SU-DHL-6 (cell line): ENCODE measurements around the gene ZNF609.
"Not testable (repeated sequence)": the region's sequence is repeated elsewhere in the genome, so short reads cannot be mapped to it uniquely, and the experiment has no call there.

ENCODE experiments used
- H2AFZ ChIP-seq: fragments of 200-600 bp; sonication (generic); 2 replicates; pipeline ENCODE4 v1.6.1; 2014; ENCODE audit warnings: low read depth, mild to moderate bottlenecking, moderate library complexity, mixed read lengths, antibody characterized with exemption, low read length; ENCODE audit not compliant: severe bottlenecking
- H3F3A ChIP-seq: fragments of 200-600 bp; shearing (Covaris generic); 2 replicates; pipeline ENCODE4 v1.6.0; 2016; ENCODE audit warnings: antibody characterized with exemption, mild to moderate bottlenecking; ENCODE audit not compliant: insufficient read depth
- H3K27ac ChIP-seq: fragments of 200-600 bp; sonication (generic); 2 replicates; pipeline ENCODE4 v1.5.1; 2016; ENCODE audit warnings: low read depth, mild to moderate bottlenecking, low read length, moderate library complexity, mixed read lengths
- H3K27me3 ChIP-seq: fragments of 200-600 bp; sonication (generic), shearing (Covaris generic); 2 replicates; pipeline ENCODE4 v1.6.0; 2014; ENCODE audit warnings: mild to moderate bottlenecking, low read length
- H3K36me3 ChIP-seq: fragments of 200-600 bp; sonication (generic); 2 replicates; pipeline ENCODE4 v1.6.1; 2014; ENCODE audit warnings: mild to moderate bottlenecking, low read length, mixed read lengths
- H3K4me2 ChIP-seq: fragments of 300-600, 200-600 bp; shearing (Covaris generic), sonication (generic); 2 replicates; pipeline ENCODE4 v1.6.0; 2014; ENCODE audit warnings: low read length, low read depth, mild to moderate bottlenecking; ENCODE audit not compliant: poor library complexity, severe bottlenecking
- H3K4me3 ChIP-seq: fragments of 200-600 bp; sonication (generic); 2 replicates; pipeline ENCODE4 v1.5.1; 2014; ENCODE audit warnings: antibody characterized with exemption, low read length, mild to moderate bottlenecking, mixed read lengths; ENCODE audit not compliant: insufficient read depth, poor library complexity, severe bottlenecking
- H3K79me2 ChIP-seq: fragments of 200-600 bp; sonication (generic); 2 replicates; pipeline ENCODE4 v1.6.1; 2014; ENCODE audit warnings: mild to moderate bottlenecking, low read length, moderate library complexity; ENCODE audit not compliant: insufficient read depth
- H3K9ac ChIP-seq: fragments of 200-600 bp; sonication (generic); 2 replicates; pipeline ENCODE4 v1.7.0; 2014; ENCODE audit warnings: mild to moderate bottlenecking, low read length
- H3K9me2 ChIP-seq: fragments of 200-600 bp; sonication (generic); replicated peaks from 2 replicates; pipeline ENCODE4 v1.6.1; 2014; ENCODE audit warnings: low read length; ENCODE audit not compliant: insufficient read depth
- H3K9me3 ChIP-seq: fragments of 200-600 bp; sonication (generic); 2 replicates; pipeline ENCODE4 v1.6.1; 2014; ENCODE audit warnings: low read length, mixed read lengths; ENCODE audit not compliant: insufficient read depth
- H4K20me1 ChIP-seq: fragments of 200-600 bp; sonication (generic); 2 replicates; pipeline ENCODE4 v1.6.1; 2014; ENCODE audit warnings: low read depth, mild to moderate bottlenecking, antibody characterized with exemption, low read length, moderate library complexity, mixed read lengths
- CTCF ChIP-seq: fragments of 200-600 bp; sonication (generic); IDR thresholded peaks from one replicate; pipeline ENCODE4 v1.5.1; 2017; ENCODE audit warnings: antibody characterized with exemption, mild to moderate bottlenecking, low read length, moderate library complexity; ENCODE audit not compliant: insufficient read depth, poor library complexity, severe bottlenecking
- EZH2phosphoT487 ChIP-seq: fragments of 200-600 bp; sonication (generic), shearing (Covaris generic); conservative IDR thresholded peaks from 2 replicates; pipeline ENCODE4 v1.6.1; 2018; ENCODE audit warnings: mild to moderate bottlenecking, antibody characterized with exemption, low read length, moderate library complexity, mixed read lengths

Gene ZNF609

DNA sequence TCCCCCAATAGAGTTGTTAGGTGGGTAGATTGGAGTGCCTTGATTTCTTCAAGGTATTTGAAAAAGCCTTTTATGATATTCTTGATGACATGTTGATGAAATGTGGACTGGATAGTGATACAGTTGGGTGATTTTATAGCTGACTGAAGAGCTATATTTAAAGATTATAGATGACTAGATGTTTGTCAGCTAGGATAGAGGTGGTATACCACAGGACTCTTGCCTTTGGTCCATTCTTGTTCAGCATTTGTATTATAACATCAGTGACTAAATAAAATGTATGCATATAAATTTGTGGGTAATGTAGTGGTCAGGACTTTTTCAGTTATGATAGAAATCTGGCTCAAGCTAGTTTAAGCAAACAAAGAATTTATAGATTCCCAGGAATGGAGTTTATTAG lies 143.9 kb downstream of the ZNF609 start:
- H2AFZ ChIP-seq, result no peak overlapping the region
- no peak overlapping the region for H3K4me2 ChIP-seq
- H3K27me3 ChIP-seq, result no peaks in the 10 kb centered on the region
- H3K9me3 ChIP-seq, result no peaks in the 10 kb centered on the region
- no peak overlapping the region for H3K27ac ChIP-seq
- no peaks in the 10 kb centered on the region for H3F3A ChIP-seq
- TF ChIP-seq EZH2phosphoT487 (no peak), CTCF (no peak)
- H3K4me3 ChIP-seq, result no peak overlapping the region
- H3K9ac ChIP-seq, result no peak overlapping the region
- H4K20me1 ChIP-seq, result 0 out of 2 replicates have a peak, but pooled peaks cover 11% of the 10 kb centered on the region
- H3K36me3 ChIP-seq, result no peaks in the 10 kb centered on the region
- no peaks in the 10 kb centered on the region for H3K9me2 ChIP-seq
- H3K79me2 ChIP-seq, result peaks cover 10% of the 10 kb centered on the region

DNA sequence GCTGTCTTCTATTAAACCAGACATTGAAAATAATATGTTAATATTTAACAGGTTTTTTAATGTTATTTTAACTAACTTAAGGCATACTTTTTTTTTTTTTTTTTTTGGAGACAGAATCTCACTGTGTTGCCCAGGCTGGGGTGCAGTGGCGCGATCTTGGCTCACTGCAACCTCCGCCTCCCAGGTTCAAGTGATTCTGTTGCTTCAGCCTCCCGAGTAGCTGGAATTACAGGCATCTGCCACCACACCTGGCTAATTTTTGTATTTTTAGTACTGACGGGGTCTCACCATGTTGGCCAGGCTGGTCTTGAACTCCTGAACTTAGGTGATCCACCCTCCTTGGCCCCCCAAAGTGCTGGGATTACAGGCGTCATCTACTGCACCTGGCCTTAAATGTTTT lies 147.0 kb downstream of the ZNF609 start:
- H3K4me3 ChIP-seq, H3K27me3 ChIP-seq, H3K9me3 ChIP-seq, H4K20me1 ChIP-seq, H3F3A ChIP-seq, H2AFZ ChIP-seq, H3K4me2 ChIP-seq, H3K36me3 ChIP-seq, H3K79me2 ChIP-seq, H3K9ac ChIP-seq, H3K9me2 ChIP-seq, H3K27ac ChIP-seq: not testable (repeated sequence)

GRCh38 chr15:64610257-64610919 lies 150.0 kb downstream of the ZNF609 start:
- Histone ChIP-seq H3K4me3 (no peak overlapping the region), H3K9me2 (no peaks in the 10 kb centered on the region), H3F3A (no peaks in the 10 kb centered on the region), H2AFZ (no peak overlapping the region), H3K79me2 (no peaks in the 10 kb centered on the region; the same call in 1 of the 2 replicates), H3K27ac (no peak overlapping the region), H3K27me3 (no peaks in the 10 kb centered on the region), H4K20me1 (no peaks in the 10 kb centered on the region), H3K9ac (no peak overlapping the region), H3K36me3 (no peaks in the 10 kb centered on the region), H3K4me2 (no peak overlapping the region), H3K9me3 (no peaks in the 10 kb centered on the region)
- no peak for TF ChIP-seq CTCF
- no peak for TF ChIP-seq EZH2phosphoT487

DNA sequence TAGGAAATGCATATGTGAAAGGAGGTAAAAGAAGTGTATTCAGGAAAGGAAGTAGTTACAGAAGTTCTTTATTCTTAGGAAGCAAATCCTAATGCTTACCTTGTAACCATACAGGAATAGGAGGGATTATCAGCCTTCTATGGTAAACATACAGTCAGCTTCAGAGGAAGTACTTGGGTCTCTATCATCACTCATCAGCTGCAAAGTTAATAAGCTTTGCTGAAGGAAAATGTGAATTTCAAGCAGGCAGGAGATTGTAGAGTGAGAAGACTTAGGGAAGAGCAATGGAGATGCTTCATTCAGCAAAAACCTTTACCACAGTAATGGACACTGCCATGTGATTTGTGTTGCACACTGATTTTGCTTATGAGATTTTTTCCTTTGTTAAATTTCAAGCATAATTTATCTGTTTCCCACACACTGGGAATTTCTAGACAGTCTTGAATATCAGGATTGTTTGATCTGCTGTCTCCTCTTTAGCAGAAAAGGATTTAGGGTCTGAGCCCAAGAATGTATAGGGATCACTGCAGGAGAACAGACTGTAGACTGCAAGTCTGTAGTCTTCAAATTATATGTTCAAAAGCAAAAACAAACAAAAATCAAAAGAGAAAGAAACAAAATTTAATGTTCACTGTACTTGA lies 150.8 kb downstream of the ZNF609 start:
- Histone ChIP-seq H2AFZ (no peak overlapping the region), H3K27me3 (no peaks in the 10 kb centered on the region), H3K36me3 (no peaks in the 10 kb centered on the region), H3K9me3 (no peaks in the 10 kb centered on the region), H3K27ac (no peak overlapping the region), H3K9me2 (no peaks in the 10 kb centered on the region), H3K4me3 (no peak overlapping the region), H3K79me2 (peaks cover 3% of the 10 kb centered on the region; the same call in 1 of the 2 replicates), H4K20me1 (no peaks in the 10 kb centered on the region), H3F3A (no peaks in the 10 kb centered on the region), H3K9ac (no peak overlapping the region), H3K4me2 (no peak overlapping the region)
- TF ChIP-seq EZH2phosphoT487 (no peak), CTCF (no peak)
